SK-N-SH treated with all-trans-retinoic acid at 6 μM for 48 hours (cell line): ENCODE data around the gene NAA60.

ENCODE experiments used
- ARNTL ChIP-seq: fragments of 450-650 bp; formaldehyde crosslinking; IDR thresholded peaks from 2 replicates; pipeline ENCODE4 v1.5.0; 2020; ENCODE audit warnings: low read depth, mild to moderate bottlenecking, moderate library complexity, borderline replicate concordance
- BACH2 ChIP-seq: fragments of 250-450 bp; sonication (Bioruptor Pico); IDR thresholded peaks from 2 replicates; pipeline ENCODE4 v1.9.0; 2021; ENCODE audit warnings: mild to moderate bottlenecking, borderline replicate concordance
- CREB5 ChIP-seq: fragments of 250-450 bp; sonication (Bioruptor Pico); IDR thresholded peaks from 2 replicates; pipeline ENCODE4 v1.5.1; 2020; ENCODE audit warnings: low read depth, mild to moderate bottlenecking, moderate library complexity
- ISL1 ChIP-seq: fragments of 250-450 bp; sonication (Bioruptor Pico); IDR thresholded peaks from 2 replicates; pipeline ENCODE4 v2.1.2; 2022; ENCODE audit warnings: mild to moderate bottlenecking, moderate library complexity
- PPARA ChIP-seq: fragments of 250-450 bp; sonication (Bioruptor Pico); IDR thresholded peaks from 2 replicates; pipeline ENCODE4 v1.5.0; 2020; ENCODE audit warnings: mild to moderate bottlenecking, borderline replicate concordance
- RARB ChIP-seq: fragments of 250-450 bp; sonication (Bioruptor Pico); IDR thresholded peaks from 2 replicates; pipeline ENCODE4 v1.8.0; 2021; ENCODE audit warnings: mild to moderate bottlenecking, moderate library complexity
- TSHZ2 ChIP-seq: fragments of 250-450 bp; sonication (Bioruptor Pico); IDR thresholded peaks from 2 replicates; pipeline ENCODE4 v1.5.0; 2020; ENCODE audit warnings: mild to moderate bottlenecking, moderate library complexity
- ZNF565 ChIP-seq: fragments of 450-650 bp; formaldehyde crosslinking; conservative IDR thresholded peaks from 2 replicates; pipeline ENCODE4 v1.5.0; 2020; ENCODE audit warnings: low read depth, mild to moderate bottlenecking, moderate library complexity

- TF ChIP-seq BACH2 (no peak), ZNF565 (CRISPR knock-in tag) (no peak), PPARA (no peak), ARNTL (no peak), RARB (CRISPR knock-in tag) (no peak), TSHZ2 (no peak), ISL1 (CRISPR knock-in tag) (no peak), CREB5 (CRISPR knock-in tag) (no peak)
Measured at GRCh38 chr16:3468501-3468900, 25.0 kb downstream of the NAA60 start.
